A549 treated with DMSO at 1 μM for 4 hours (cell line): ENCODE measurements around the gene KRT27. TPM values are rescaled to one million over a fixed set of nuclear protein-coding genes. Genes with fewer than 3 reads are reported as not detected.

Experiments
- total RNA-seq: library from RNA; stranded (reverse); fragments of 200-300 nt; extraction: Qiagen RNA extraction; gene quantifications from 5 replicates; pipeline ENCODE4 v1.2.3, GENCODE V29; 2022; ENCODE audit warnings: low read depth

The KRT27 gene
- not detected in 5 replicates for total RNA-seq

GRCh38 chr17:40782450-40782849, at the start of gene KRT27:
TSS of gene KRT27 (minus strand) at chr17:40782550. CDS start at chr17:40782493, 57 bp downstream.

GRCh38 chr17:40822132-40822812, 39.9 kb upstream of the KRT27 start, which contains the start of gene KRT10:
TSS of gene KRT10 (minus strand) at chr17:40822614. CDS start at chr17:40822585, 29 bp downstream.

GRCh38 chr17:40799859-40800258, 17.5 kb upstream of the KRT27 start, which contains the start of gene KRT28:
TSS of gene KRT28 (minus strand) at chr17:40799959. CDS start at chr17:40799893, 66 bp downstream.

GRCh38 chr17:40772101-40772500, 10.2 kb downstream of the KRT27 start, which contains the start of gene KRT26:
TSS of gene KRT26 (minus strand) at chr17:40772201. CDS start at chr17:40772113, 88 bp downstream.

GRCh38 chr17:40755231-40755630, 27.1 kb downstream of the KRT27 start, which contains the start of gene KRT25:
TSS of gene KRT25 (minus strand) at chr17:40755331. CDS start at chr17:40755271, 60 bp downstream.

Other genes starting within 250 kb of the KRT27 start
- gene CCR7, start 217.1 kb downstream of the KRT27 start, total RNA-seq = 0.86 to 1.1 TPM (median 1.0 TPM) in 5 replicates
- gene SMARCE1, start 134.7 kb downstream of the KRT27 start, total RNA-seq = 98.5 to 122 TPM (median 119 TPM) in 5 replicates
- 0.39 to 0.61 TPM (median 0.47 TPM) in 5 replicates for gene KRT222, start 117.4 kb downstream of the KRT27 start, total RNA-seq
- not detected in 5 replicates for gene KRT24, start 78.8 kb downstream of the KRT27 start, total RNA-seq
- gene KRT25, start 27.2 kb downstream of the KRT27 start, total RNA-seq = not detected in 5 replicates
- gene KRT26, start 10.3 kb downstream of the KRT27 start, total RNA-seq = not detected in 5 replicates
- not detected in 5 replicates for gene KRT28, start 17.4 kb upstream of the KRT27 start, total RNA-seq
- gene KRT10, start 40.1 kb upstream of the KRT27 start, total RNA-seq = 80.9 to 125 TPM (median 111 TPM) in 5 replicates
- not detected in 5 replicates for gene KRT12, start 84.7 kb upstream of the KRT27 start, total RNA-seq
- 0.29 to 0.47 TPM (median 0.32 TPM) in 5 replicates for gene KRT20, start 102.7 kb upstream of the KRT27 start, total RNA-seq
- 0.09 to 0.18 TPM (median 0.10 TPM) in 3 of 5 replicates, not detected in the others for gene KRT23, start 155.1 kb upstream of the KRT27 start, total RNA-seq
- not detected in 5 replicates for gene KRT39, start 184.4 kb upstream of the KRT27 start, total RNA-seq
- gene KRT40, start 201.8 kb upstream of the KRT27 start, total RNA-seq = not detected in 5 replicates
- gene KRTAP3-3, start 211.6 kb upstream of the KRT27 start, total RNA-seq = not detected in 5 replicates
- 0.26 to 0.35 TPM (median 0.34 TPM) in 3 of 5 replicates, not detected in the others for gene KRTAP3-2, start 217.4 kb upstream of the KRT27 start, total RNA-seq
- gene KRTAP3-1, start 226.6 kb upstream of the KRT27 start, total RNA-seq = not detected in 5 replicates
- gene KRTAP1-5, start 244.7 kb upstream of the KRT27 start, total RNA-seq = 0.08 TPM in 1 of 5 replicates, not detected in the others
- gene KRTAP1-4, start 247.6 kb upstream of the KRT27 start, total RNA-seq = not detected in 5 replicates